Measurements from ENCODE around the gene PANK4. TPM values are rescaled to one million over a fixed set of nuclear protein-coding genes. Genes with fewer than 3 reads are reported as not detected.

Gene PANK4
- total RNA-seq, 1 donor from 2014 or later, result 26.1 TPM

GRCh38 chr1:2471159-2471471 lies 55.3 kb downstream of the PANK4 start:
- peaks cover 5 to 15% (median 11%) of the 10 kb centered on the region in 3 donors for H3K4me1 ChIP-seq (ENCODE audit: control insufficient read depth in 3 of 3, insufficient read depth in 3 of 3, low read length in 3 of 3)
- H3K4me3 ChIP-seq (ENCODE audit: low read length in 3 of 3), result no peak overlapping the region
- no peak overlapping the region for H3K9ac ChIP-seq (ENCODE audit: low read depth in 1 of 3, low read length in 3 of 3)
- no peaks in the 10 kb centered on the region for H3K36me3 ChIP-seq (ENCODE audit: control insufficient read depth in 3 of 3, insufficient read depth in 3 of 3, low read length in 3 of 3)
- peaks cover 35 to 55% (median 51%) of the 10 kb centered on the region in 3 donors for H3K27me3 ChIP-seq (ENCODE audit: control insufficient read depth in 3 of 3, insufficient read depth in 3 of 3, low read length in 3 of 3)
- no peaks in the 10 kb centered on the region for H3K9me3 ChIP-seq (ENCODE audit: control insufficient read depth in 3 of 3, low read length in 3 of 3)
- no peak overlapping the region for H3K27ac ChIP-seq (ENCODE audit: low read depth, low read length)

GRCh38 chr1:2470290-2471158 lies 55.9 kb downstream of the PANK4 start:
- no peaks in the 10 kb centered on the region for H3K36me3 ChIP-seq (ENCODE audit: control insufficient read depth in 3 of 3, insufficient read depth in 3 of 3, low read length in 3 of 3)
- no peak overlapping the region for H3K4me3 ChIP-seq (ENCODE audit: low read length in 3 of 3)
- no peak overlapping the region for H3K27ac ChIP-seq (ENCODE audit: low read depth, low read length)
- H3K27me3 ChIP-seq (ENCODE audit: control insufficient read depth in 3 of 3, insufficient read depth in 3 of 3, low read length in 3 of 3), result peaks cover 41 to 60% (median 57%) of the 10 kb centered on the region in 3 donors
- peaks cover 4 to 10% (median 9%) of the 10 kb centered on the region in 3 donors for H3K4me1 ChIP-seq (ENCODE audit: control insufficient read depth in 3 of 3, insufficient read depth in 3 of 3, low read length in 3 of 3)
- H3K9me3 ChIP-seq (ENCODE audit: control insufficient read depth in 3 of 3, low read length in 3 of 3), result no peaks in the 10 kb centered on the region
- H3K9ac ChIP-seq (ENCODE audit: low read depth in 1 of 3, low read length in 3 of 3), result no peak overlapping the region

- Histone ChIP-seq H3K9ac (ENCODE audit: low read depth in 1 of 3, low read length in 3 of 3) (no peak overlapping the region), H3K9me3 (ENCODE audit: control insufficient read depth in 3 of 3, low read length in 3 of 3) (no peaks in the 10 kb centered on the region), H3K36me3 (ENCODE audit: control insufficient read depth in 3 of 3, insufficient read depth in 3 of 3, low read length in 3 of 3) (no peaks in the 10 kb centered on the region), H3K4me3 (ENCODE audit: low read length in 3 of 3) (no peak overlapping the region), H3K4me1 (ENCODE audit: control insufficient read depth in 3 of 3, insufficient read depth in 3 of 3, low read length in 3 of 3) (no peaks in the 10 kb centered on the region), H3K27ac (ENCODE audit: low read depth, low read length) (no peak overlapping the region), H3K27me3 (ENCODE audit: control insufficient read depth in 3 of 3, insufficient read depth in 3 of 3, low read length in 3 of 3) (peaks cover 50 to 72% (median 69%) of the 10 kb centered on the region in 3 donors)
These were observed 57.1 kb downstream of the PANK4 start for GRCh38 chr1:2469103-2469940.

- Histone ChIP-seq H3K36me3 (ENCODE audit: control insufficient read depth in 3 of 3, insufficient read depth in 3 of 3, low read length in 3 of 3) (no peaks in the 10 kb centered on the region), H3K4me1 (ENCODE audit: control insufficient read depth in 3 of 3, insufficient read depth in 3 of 3, low read length in 3 of 3) (no peaks in the 10 kb centered on the region), H3K9me3 (ENCODE audit: control insufficient read depth in 3 of 3, low read length in 3 of 3) (no peaks in the 10 kb centered on the region), H3K27ac (ENCODE audit: low read depth, low read length) (no peak overlapping the region), H3K27me3 (ENCODE audit: control insufficient read depth in 3 of 3, insufficient read depth in 3 of 3, low read length in 3 of 3) (peaks cover 58 to 77% (median 77%) of the 10 kb centered on the region in 3 donors), H3K9ac (ENCODE audit: low read depth in 1 of 3, low read length in 3 of 3) (no peak overlapping the region), H3K4me3 (ENCODE audit: low read length in 3 of 3) (no peak overlapping the region)
These were observed 57.9 kb downstream of the PANK4 start for GRCh38 chr1:2468540-2468939.

- Histone ChIP-seq H3K27me3 (ENCODE audit: control insufficient read depth in 3 of 3, insufficient read depth in 3 of 3, low read length in 3 of 3) (peaks cover 63 to 79% (median 78%) of the 10 kb centered on the region in 3 donors), H3K36me3 (ENCODE audit: control insufficient read depth in 3 of 3, insufficient read depth in 3 of 3, low read length in 3 of 3) (no peaks in the 10 kb centered on the region), H3K27ac (ENCODE audit: low read depth, low read length) (no peak overlapping the region), H3K9ac (ENCODE audit: low read depth in 1 of 3, low read length in 3 of 3) (no peak overlapping the region), H3K4me1 (ENCODE audit: control insufficient read depth in 3 of 3, insufficient read depth in 3 of 3, low read length in 3 of 3) (no peaks in the 10 kb centered on the region), H3K9me3 (ENCODE audit: control insufficient read depth in 3 of 3, low read length in 3 of 3) (no peaks in the 10 kb centered on the region), H3K4me3 (ENCODE audit: low read length in 3 of 3) (no peak overlapping the region)
These were observed 58.3 kb downstream of the PANK4 start for GRCh38 chr1:2468041-2468472.

- Histone ChIP-seq H3K9ac (ENCODE audit: low read depth in 1 of 3, low read length in 3 of 3) (no peak overlapping the region), H3K4me3 (ENCODE audit: low read length in 3 of 3) (no peak overlapping the region), H3K9me3 (ENCODE audit: control insufficient read depth in 3 of 3, low read length in 3 of 3) (no peaks in the 10 kb centered on the region), H3K27me3 (ENCODE audit: control insufficient read depth in 3 of 3, insufficient read depth in 3 of 3, low read length in 3 of 3) (peaks cover 71 to 89% (median 86%) of the 10 kb centered on the region in 3 donors), H3K36me3 (ENCODE audit: control insufficient read depth in 3 of 3, insufficient read depth in 3 of 3, low read length in 3 of 3) (no peaks in the 10 kb centered on the region), H3K27ac (ENCODE audit: low read depth, low read length) (no peak overlapping the region), H3K4me1 (ENCODE audit: control insufficient read depth in 3 of 3, insufficient read depth in 3 of 3, low read length in 3 of 3) (no peaks in the 10 kb centered on the region)
These were observed 59.3 kb downstream of the PANK4 start for GRCh38 chr1:2466958-2467554.

GRCh38 chr1:2466270-2466665 lies 60.1 kb downstream of the PANK4 start:
- H3K4me1 ChIP-seq (ENCODE audit: control insufficient read depth in 3 of 3, insufficient read depth in 3 of 3, low read length in 3 of 3), result peaks cover 0 to 5% (median 4%) of the 10 kb centered on the region in 3 donors
- no peaks in the 10 kb centered on the region for H3K9me3 ChIP-seq (ENCODE audit: control insufficient read depth in 3 of 3, low read length in 3 of 3)
- H3K4me3 ChIP-seq (ENCODE audit: low read length in 3 of 3), result no peak overlapping the region
- no peak overlapping the region for H3K9ac ChIP-seq (ENCODE audit: low read depth in 1 of 3, low read length in 3 of 3)
- peaks cover 71 to 91% (median 82%) of the 10 kb centered on the region in 3 donors for H3K27me3 ChIP-seq (ENCODE audit: control insufficient read depth in 3 of 3, insufficient read depth in 3 of 3, low read length in 3 of 3)
- no peaks in the 10 kb centered on the region for H3K36me3 ChIP-seq (ENCODE audit: control insufficient read depth in 3 of 3, insufficient read depth in 3 of 3, low read length in 3 of 3)
- H3K27ac ChIP-seq (ENCODE audit: low read depth, low read length), result no peak overlapping the region

- Histone ChIP-seq H3K4me1 (ENCODE audit: control insufficient read depth in 3 of 3, insufficient read depth in 3 of 3, low read length in 3 of 3) (peaks cover 0 to 11% (median 10%) of the 10 kb centered on the region in 3 donors), H3K36me3 (ENCODE audit: control insufficient read depth in 3 of 3, insufficient read depth in 3 of 3, low read length in 3 of 3) (no peaks in the 10 kb centered on the region), H3K9ac (ENCODE audit: low read depth in 1 of 3, low read length in 3 of 3) (no peak overlapping the region), H3K27me3 (ENCODE audit: control insufficient read depth in 3 of 3, insufficient read depth in 3 of 3, low read length in 3 of 3) (peaks cover 68 to 91% (median 83%) of the 10 kb centered on the region in 3 donors), H3K4me3 (ENCODE audit: low read length in 3 of 3) (no peak overlapping the region), H3K27ac (ENCODE audit: low read depth, low read length) (no peak overlapping the region), H3K9me3 (ENCODE audit: control insufficient read depth in 3 of 3, low read length in 3 of 3) (no peaks in the 10 kb centered on the region)
These were observed 60.8 kb downstream of the PANK4 start for GRCh38 chr1:2465371-2466269.

- H3K9ac ChIP-seq (ENCODE audit: low read depth in 1 of 3, low read length in 3 of 3), result no peak overlapping the region
- H3K27ac ChIP-seq (ENCODE audit: low read depth, low read length), result no peak overlapping the region
- no peaks in the 10 kb centered on the region for H3K36me3 ChIP-seq (ENCODE audit: control insufficient read depth in 3 of 3, insufficient read depth in 3 of 3, low read length in 3 of 3)
- H3K9me3 ChIP-seq (ENCODE audit: control insufficient read depth in 3 of 3, low read length in 3 of 3), result no peaks in the 10 kb centered on the region
- no peak overlapping the region for H3K4me3 ChIP-seq (ENCODE audit: low read length in 3 of 3)
- H3K4me1 ChIP-seq (ENCODE audit: control insufficient read depth in 3 of 3, insufficient read depth in 3 of 3, low read length in 3 of 3), result peaks cover 0 to 21% (median 16%) of the 10 kb centered on the region in 3 donors
- H3K27me3 ChIP-seq (ENCODE audit: control insufficient read depth in 3 of 3, insufficient read depth in 3 of 3, low read length in 3 of 3), result peaks cover 54 to 89% (median 73%) of the 10 kb centered on the region in 3 donors
These were observed 63.0 kb downstream of the PANK4 start for GRCh38 chr1:2463396-2463795.
